Tongue (tissue), 2 donors: ENCODE data around the gene CD34. TPM values are rescaled to one million over a fixed set of nuclear protein-coding genes. Genes with fewer than 3 reads are reported as not detected.
"Not testable (repeated sequence)": the region's sequence is repeated elsewhere in the genome, so short reads cannot be mapped to it uniquely, and the experiment has no call there.

Source experiments
- DNase-seq: peaks from one replicate; pipeline ENCODE4 v3.0.0-alpha.2; 2015
- total RNA-seq: library from RNA; depleted of rRNA; stranded (reverse); fragments of >200 nt; gene quantifications from one replicate; pipeline ENCODE4 v1.2.3, GENCODE V29; 2014

The CD34 gene
- total RNA-seq, 1 donor from 2014 or later, result 57.5 TPM

GRCh38 chr1:207933205-207933800 lies 22.4 kb upstream of the CD34 start:
- no peak for DNase-seq

DNA sequence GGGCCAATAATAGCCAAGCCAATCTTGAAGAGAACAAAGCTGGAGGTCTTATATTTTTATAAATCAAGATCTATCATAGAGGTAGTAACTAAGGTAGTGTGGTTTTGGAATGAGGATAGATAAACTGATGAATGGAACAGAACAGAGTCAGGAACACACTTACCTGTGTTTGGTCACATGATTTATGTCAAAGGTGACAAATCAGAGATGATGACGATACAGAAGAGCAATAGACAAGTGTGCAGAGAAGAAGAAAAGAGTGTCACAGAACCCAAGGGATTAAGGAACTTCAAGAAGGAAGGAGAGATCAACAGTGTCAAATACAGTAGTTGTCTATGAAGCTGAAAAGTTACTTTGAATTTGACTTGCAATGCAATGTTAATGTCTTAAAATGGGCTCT lies 16.1 kb upstream of the CD34 start:
- DNase-seq, result no peak

GRCh38 chr1:207925969-207926368 lies 15.0 kb upstream of the CD34 start:
- DNase-seq, result not testable (repeated sequence)

- peak; percentile 95 for DNase-seq
Observed at GRCh38 chr1:207925210-207925609, 14.3 kb upstream of the CD34 start.

DNA sequence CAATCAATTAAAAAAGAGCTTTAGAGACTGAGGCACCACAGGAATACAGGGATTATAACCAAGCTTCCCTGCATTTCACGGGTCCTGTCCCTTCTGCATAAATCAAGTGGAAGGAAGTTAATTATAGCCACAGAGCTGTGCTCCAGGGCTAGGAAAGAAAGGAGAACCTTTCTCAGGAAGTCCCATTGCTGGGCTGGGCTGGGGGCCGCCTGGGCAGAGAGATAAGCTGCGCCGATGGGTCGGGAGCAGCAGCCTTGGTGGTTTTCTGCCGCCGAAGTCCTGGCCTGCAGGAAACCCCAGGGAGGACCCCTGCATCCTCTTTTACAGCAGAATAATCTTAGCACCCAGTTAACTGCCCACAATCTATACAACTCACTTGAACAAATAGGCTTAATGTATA lies 12.6 kb upstream of the CD34 start:
- no peak for DNase-seq

GRCh38 chr1:207923121-207923520 lies 12.2 kb upstream of the CD34 start:
- DNase-seq, result peak; percentile 39

DNA sequence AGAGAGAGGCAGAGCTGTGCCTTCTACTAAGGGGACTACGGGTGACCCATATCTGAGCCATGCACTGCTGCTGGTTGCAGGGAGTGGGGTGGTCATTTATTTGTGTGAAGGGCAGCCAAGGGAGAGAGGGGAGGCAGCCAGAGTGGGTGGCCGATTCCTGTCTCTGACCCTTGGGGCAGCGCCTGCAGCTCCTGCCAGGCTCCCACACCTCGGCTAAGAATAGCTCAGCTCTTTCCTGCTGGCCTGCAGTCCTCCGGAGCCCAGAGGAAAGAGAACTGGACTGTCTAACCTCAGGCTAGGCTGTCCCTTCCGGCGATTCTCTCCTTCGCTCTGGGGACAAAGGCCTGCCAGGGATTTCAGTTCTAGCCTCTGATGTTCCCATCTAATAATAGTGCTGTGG lies 11.6 kb upstream of the CD34 start:
- no peak for DNase-seq

DNA sequence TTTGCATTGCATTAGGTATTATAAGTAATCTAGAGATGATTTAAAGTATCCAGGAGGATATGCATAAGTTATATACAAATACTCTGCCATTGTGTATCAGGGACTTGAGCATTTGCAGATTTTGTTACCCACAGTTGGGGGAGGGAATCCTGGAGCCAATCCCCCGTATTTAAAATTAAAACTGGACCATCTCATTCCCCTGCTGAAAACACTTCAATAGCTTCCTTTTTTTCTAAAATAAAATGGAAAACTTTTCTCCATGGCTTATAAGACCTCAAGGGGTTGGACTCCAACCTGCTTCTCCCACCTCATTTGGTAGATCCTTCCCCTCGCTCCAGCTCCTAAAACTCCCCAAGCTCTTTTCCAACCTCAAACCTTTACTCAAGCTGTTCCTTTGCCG lies 10.4 kb upstream of the CD34 start:
- no peak for DNase-seq

- DNase-seq, result peak; percentile 84
Observed at GRCh38 chr1:207920444-207921021, 9.6 kb upstream of the CD34 start.

DNA sequence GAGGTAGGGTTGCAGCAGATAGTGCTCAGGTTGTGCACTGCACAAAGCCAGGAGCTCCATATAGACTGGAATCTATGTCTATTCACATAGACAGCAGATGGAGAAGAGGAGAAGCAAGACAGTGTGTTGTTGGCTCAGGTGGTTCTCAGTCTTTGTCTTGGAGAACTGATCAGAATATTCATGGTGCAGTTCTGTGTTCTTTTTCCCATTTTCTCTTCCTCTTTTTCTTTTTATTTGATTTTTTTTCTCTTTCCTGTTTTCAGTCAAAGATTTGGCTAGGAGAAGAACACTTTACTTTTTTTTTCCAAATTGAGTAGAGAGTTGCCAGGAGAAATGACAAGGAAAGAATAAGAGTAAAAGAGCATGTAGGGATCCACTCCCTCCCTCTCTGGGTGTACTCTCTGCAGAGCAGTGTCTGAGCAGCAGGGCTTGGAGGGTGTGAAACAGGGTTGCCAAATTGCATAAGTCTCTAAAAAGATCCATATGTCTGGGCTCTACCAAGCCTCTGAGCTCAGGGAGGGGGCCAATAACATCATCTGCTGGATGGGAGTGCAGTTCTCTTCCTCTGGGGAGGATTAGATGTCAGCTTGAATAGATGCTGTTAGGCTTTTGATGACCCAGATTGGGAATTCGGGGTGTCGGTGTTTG lies 8.7 kb upstream of the CD34 start:
- peak; percentile 94 for DNase-seq

DNA sequence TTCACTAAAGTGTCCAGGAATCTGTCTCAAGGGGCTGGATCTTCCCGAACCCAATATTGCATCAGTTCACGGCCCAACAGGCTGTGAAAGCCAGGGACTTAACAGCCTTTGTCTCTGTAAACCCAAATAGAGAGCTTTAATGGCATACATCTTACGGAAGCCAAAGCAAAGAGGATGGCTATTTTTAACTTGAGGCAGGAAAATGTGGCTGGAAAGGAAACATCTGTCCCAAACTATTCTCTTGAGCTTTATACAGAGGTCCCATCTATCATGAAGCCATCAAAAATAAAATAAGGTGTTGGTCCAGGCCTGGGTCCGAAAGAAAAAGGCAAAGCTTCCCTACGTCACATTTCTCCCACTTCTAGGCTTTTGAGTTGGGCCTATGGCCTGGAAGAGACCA lies 7.7 kb upstream of the CD34 start:
- no peak for DNase-seq

DNA sequence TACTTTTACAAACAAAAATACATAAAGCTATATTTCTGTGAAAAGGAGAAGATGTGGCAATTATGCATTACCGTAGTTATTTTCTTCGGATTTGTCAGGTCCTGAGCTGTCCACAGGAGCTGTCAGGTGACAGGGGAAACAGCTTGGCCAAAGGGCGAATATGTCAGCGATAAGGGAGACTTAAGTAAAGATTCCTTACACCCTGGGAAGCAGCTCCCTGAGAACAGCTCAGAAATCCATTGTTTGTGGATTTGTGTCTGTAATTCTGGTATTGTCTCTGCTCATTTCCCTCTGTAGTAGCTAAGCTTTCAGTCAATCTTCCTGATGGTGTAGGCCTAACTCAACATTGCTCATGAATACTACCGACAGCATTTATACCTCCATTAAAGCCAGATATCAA lies 7.1 kb upstream of the CD34 start:
- DNase-seq, result no peak

GRCh38 chr1:207917080-207917479 lies 6.2 kb upstream of the CD34 start:
- DNase-seq, result no peak

DNA sequence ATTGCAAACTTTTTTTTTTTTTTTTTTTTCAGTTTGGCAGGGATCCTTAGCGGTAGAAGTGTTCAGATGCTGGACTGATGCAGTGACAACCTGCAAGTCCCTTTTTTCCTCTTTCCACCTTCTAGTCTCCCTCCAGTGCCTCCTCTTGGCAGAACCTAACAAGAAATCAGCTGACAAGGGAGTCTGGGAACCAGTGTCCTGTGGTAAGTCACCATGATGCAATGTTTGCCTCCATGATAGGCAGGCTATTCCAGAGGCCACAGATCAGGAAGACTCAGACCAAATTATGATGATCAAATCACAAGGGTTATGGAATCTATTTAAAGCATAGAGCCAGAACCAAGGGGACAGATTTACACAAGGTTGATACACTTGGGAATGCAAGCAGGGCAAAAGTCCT lies 3.0 kb upstream of the CD34 start:
- no peak for DNase-seq

GRCh38 chr1:207911856-207912760 lies 1.2 kb upstream of the CD34 start:
- DNase-seq, result no peak

DNA sequence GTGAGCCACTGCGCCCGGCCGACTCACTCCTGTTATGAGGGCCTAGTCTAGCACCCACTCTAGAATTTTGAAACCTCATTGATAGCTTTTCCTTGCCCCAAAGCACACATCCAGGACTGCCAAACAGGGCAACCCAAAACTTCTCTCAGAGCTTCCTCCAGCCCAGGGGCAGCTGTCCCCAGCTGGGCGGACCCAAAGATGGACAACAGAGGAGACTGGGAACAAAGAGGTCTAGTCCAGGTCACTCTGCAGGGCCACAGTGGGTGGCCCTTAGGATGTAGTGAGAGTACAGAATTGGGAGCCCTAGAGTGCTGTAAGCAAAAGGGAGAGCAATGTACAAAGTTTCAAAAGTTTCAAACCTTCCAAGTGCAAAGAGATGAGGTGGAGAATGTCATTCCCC lies 1.2 kb downstream of the CD34 start:
- no peak for DNase-seq

DNA sequence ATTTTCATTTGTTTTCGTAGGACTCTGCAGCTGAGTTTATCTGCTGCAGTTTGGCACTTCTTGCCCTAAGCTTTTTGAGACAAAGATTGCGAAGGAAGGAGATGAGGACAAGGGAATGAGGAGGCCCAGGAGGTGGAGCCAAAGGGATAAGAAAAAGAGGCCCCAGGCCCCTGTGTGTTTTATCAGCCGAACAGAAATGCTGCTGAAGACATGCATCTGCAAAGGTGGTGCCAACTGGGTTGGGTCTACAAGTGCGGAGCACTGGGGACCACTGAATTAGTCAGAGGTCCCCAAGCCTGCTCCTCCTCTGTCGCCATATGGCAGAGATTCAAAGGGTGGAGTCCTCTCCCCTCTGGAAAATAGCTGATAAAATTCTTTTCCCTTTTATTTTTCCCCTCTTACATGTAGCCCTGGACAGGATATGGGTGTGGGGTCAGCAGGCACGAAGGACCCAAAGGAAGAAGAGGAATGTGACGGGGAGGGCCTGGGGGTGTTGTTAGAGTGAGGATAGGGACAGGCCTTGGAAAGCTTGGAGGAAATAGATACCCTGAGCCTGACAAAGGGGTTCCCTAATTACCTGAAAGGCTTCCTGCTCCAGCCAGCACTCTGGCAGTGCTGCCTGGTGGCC lies 2.7 kb downstream of the CD34 start:
- DNase-seq, result no peak

DNA sequence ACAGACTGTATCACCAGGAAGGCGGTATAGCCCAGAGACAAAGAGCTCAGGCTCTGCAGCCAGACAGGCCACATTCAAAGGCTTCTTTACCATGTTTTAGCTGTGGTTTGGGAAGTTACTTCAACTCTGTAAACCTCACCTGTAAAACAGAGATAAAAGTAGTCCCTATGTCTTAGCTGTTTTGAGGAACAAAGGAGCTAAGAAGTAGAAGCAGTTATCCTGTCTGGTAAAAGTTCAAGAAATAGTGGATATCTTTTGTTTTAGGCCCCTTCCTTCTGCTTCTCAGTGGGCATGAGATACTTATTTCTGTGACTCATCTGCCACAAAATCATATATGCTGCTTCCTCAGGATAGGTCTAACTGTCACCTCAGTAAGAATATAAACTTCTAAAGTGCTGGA lies 6.5 kb downstream of the CD34 start:
- no peak for DNase-seq

- DNase-seq, result no peak
Observed at GRCh38 chr1:207903767-207904166, 7.2 kb downstream of the CD34 start.

DNA sequence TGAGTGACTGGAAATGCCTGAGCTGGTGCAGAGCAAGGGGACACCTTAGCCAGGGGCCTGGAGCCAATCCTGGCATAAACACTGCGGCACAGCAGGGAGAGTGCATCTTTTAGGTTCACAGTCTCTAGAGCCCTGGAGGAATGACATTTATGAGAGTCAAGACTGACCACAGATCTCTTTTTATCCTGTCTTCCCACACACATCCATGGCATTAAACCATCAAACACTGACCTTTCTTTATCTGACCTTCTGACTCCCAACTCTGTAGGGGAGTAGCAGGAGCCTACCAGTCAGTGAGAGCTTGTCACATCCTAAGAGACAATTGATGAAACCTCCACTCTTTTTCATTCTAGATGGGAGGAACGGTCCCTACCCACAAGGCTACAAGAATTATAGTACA lies 7.9 kb downstream of the CD34 start:
- no peak for DNase-seq

- peak; percentile 50 for DNase-seq
Observed at GRCh38 chr1:207902566-207902965, 8.4 kb downstream of the CD34 start.

- no peak for DNase-seq
Observed at GRCh38 chr1:207901041-207901653, 9.8 kb downstream of the CD34 start.
